Measurements from ENCODE around the gene GALT.

GRCh38 chr9:34693560-34693959, 47.1 kb downstream of the GALT start:
- TF ChIP-seq EZH2phosphoT487 (IDR thresholded peaks at IDR 0.05; ENCODE audit: unreplicated experiment) (no peak), EZH2 (IDR thresholded peaks at IDR 0.05; ENCODE audit: low read depth, unreplicated experiment) (no peak), CTCF (conservative IDR thresholded peaks at IDR 0.05; ENCODE audit: low read depth in 2 of 2) (no peak), JUNB (IDR thresholded peaks at IDR 0.05; ENCODE audit: unreplicated experiment) (no peak)
- TF ChIP-seq, protein P1, sequence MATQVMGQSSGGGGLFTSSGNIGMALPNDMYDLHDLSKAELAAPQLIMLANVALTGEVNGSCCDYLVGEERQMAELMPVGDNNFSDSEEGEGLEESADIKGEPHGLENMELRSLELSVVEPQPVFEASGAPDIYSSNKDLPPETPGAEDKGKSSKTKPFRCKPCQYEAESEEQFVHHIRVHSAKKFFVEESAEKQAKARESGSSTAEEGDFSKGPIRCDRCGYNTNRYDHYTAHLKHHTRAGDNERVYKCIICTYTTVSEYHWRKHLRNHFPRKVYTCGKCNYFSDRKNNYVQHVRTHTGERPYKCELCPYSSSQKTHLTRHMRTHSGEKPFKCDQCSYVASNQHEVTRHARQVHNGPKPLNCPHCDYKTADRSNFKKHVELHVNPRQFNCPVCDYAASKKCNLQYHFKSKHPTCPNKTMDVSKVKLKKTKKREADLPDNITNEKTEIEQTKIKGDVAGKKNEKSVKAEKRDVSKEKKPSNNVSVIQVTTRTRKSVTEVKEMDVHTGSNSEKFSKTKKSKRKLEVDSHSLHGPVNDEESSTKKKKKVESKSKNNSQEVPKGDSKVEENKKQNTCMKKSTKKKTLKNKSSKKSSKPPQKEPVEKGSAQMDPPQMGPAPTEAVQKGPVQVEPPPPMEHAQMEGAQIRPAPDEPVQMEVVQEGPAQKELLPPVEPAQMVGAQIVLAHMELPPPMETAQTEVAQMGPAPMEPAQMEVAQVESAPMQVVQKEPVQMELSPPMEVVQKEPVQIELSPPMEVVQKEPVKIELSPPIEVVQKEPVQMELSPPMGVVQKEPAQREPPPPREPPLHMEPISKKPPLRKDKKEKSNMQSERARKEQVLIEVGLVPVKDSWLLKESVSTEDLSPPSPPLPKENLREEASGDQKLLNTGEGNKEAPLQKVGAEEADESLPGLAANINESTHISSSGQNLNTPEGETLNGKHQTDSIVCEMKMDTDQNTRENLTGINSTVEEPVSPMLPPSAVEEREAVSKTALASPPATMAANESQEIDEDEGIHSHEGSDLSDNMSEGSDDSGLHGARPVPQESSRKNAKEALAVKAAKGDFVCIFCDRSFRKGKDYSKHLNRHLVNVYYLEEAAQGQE (IDR thresholded peaks at IDR 0.05; ENCODE audit: unreplicated experiment), result no peak
